Measurements from ENCODE around the gene SLC41A1. TPM values are rescaled to one million over a fixed set of nuclear protein-coding genes. Genes with fewer than 3 reads are reported as not detected.
A peak's percentile ranks its signal among the peaks of the same experiment; 100 is the strongest.

SLC41A1 gene
- total and polyA plus RNA-seq, 2 donors (not counting 3 experiments of a cell fraction or from before 2014, with no cell fraction given): 21.7 to 22.0 TPM

- Histone ChIP-seq H2AFZ (ENCODE audit: low read depth, low read length) (peak overlapping the region; percentile 75), H3K27me3 (ENCODE audit: control insufficient read depth in 2 of 2, insufficient read depth in 2 of 2, low read length in 2 of 2) (peaks cover 8 to 17% of the 10 kb centered on the region in 2 experiments), H3K79me2 (ENCODE audit: control insufficient read depth, insufficient read depth, low read length) (peaks cover 34% of the 10 kb centered on the region), H3K9me3 (replicated peaks; ENCODE audit: control insufficient read depth, insufficient read depth, low read length) (no peaks in the 10 kb centered on the region), H3K36me3 (ENCODE audit: control insufficient read depth in 2 of 2, extremely low read depth in 1 of 2, insufficient read depth in 2 of 2, low read length in 2 of 2) (no peaks in the 10 kb centered on the region), H3K9ac (replicated peaks; ENCODE audit: extremely low read depth, insufficient read depth, low read length) (peak overlapping the region; percentile 91), H3K4me2 (ENCODE audit: insufficient read depth, low read length) (no peak overlapping the region), H3K27ac (ENCODE audit: insufficient read depth, low read depth, low read length) (no peak overlapping the region), H3K9me1 (replicated peaks; ENCODE audit: control insufficient read depth, extremely low read depth, insufficient read depth, low read length) (no peaks in the 10 kb centered on the region), H4K20me1 (replicated peaks; ENCODE audit: control insufficient read depth, extremely low read depth, insufficient read depth, low read length) (no peaks in the 10 kb centered on the region), H3K4me3 (replicated peaks in 1 of 3; ENCODE audit: insufficient read depth in 1 of 3, low read depth in 1 of 3, low read length in 3 of 3) (no peak overlapping the region), H3K4me1 (ENCODE audit: control insufficient read depth, extremely low read depth, insufficient read depth, low read length) (peaks cover 27% of the 10 kb centered on the region)
- DNase-seq (ENCODE audit: low read depth, low spot score) (no peak), FAIRE-seq (peak; percentile 73)
- no TSS peak for BruUV-seq (replicated peaks)
- intact Hi-C loops (cut with micrococcal nuclease): no loop called here
- dilution Hi-C loops (cut with MboI; ENCODE audit: extremely low pct_ligation_motif_present, low sequenced_read_pairs): no loop called here
- TF ChIP-seq JUN (IDR thresholded peaks at IDR 0.05; ENCODE audit: borderline replicate concordance, insufficient read depth, insufficient read length, low read depth) (no peak), POLR2AphosphoS5 (IDR thresholded peaks at IDR 0.05; ENCODE audit: insufficient read depth, low read depth, low read length) (no peak), GATA2 (IDR thresholded peaks at IDR 0.05; ENCODE audit: insufficient read depth, insufficient read length, low read depth, low read length) (no peak), POLR2A (IDR thresholded peaks at IDR 0.05; ENCODE audit: low read depth, low read length) (no peak), EZH2 (IDR thresholded peaks at IDR 0.05; ENCODE audit: borderline replicate concordance, low read depth, low read length, severe bottlenecking) (no peak), MYC (IDR thresholded peaks at IDR 0.05; ENCODE audit: low read depth, low read length) (no peak)
- POLR2A ChIA-PET: no interaction called here
- CTCF ChIA-PET: interaction anchor here (0.6 kb wide), 1 partner anchor 161 kb away, joined by 3 read pairs; no protein-coding TSS in a partner anchor
Measured at GRCh38 chr1:205751036-205751651, 61.9 kb downstream of the SLC41A1 start.
